NCI-H748 (cell line): ENCODE data around the gene GABRR1.
A peak's percentile ranks its signal among the peaks of the same experiment; 100 is the strongest.

Experiments
- DNase-seq: peaks from one replicate; lab custom pipeline; 2025; ENCODE audit not compliant: unreplicated experiment; lab: John Stamatoyannopoulos, UW

The GABRR1 gene

GRCh38 chr6:89216411-89216810 is 747 bp downstream of the GABRR1 start:
- no peak for DNase-seq

GRCh38 chr6:89215391-89215790 is 1.8 kb downstream of the GABRR1 start:
- no peak for DNase-seq

GRCh38 chr6:89214197-89214596 is 3.0 kb downstream of the GABRR1 start:
- no peak for DNase-seq

GRCh38 chr6:89212472-89212871 is 4.7 kb downstream of the GABRR1 start:
- DNase-seq, result no peak

- no peak for DNase-seq
These were observed 7.7 kb downstream of the GABRR1 start for GRCh38 chr6:89209457-89209856.

- no peak for DNase-seq
These were observed 8.6 kb downstream of the GABRR1 start for GRCh38 chr6:89208551-89208950.

GRCh38 chr6:89205819-89206218 is 11.3 kb downstream of the GABRR1 start:
- no peak for DNase-seq

GRCh38 chr6:89204096-89204495 is 13.1 kb downstream of the GABRR1 start:
- peak; percentile 11 for DNase-seq

- DNase-seq, result no peak
These were observed 16.4 kb downstream of the GABRR1 start for GRCh38 chr6:89200706-89201215.

- DNase-seq, result no peak
These were observed 17.6 kb downstream of the GABRR1 start for GRCh38 chr6:89199579-89199978.

GRCh38 chr6:89198235-89198634 is 18.9 kb downstream of the GABRR1 start:
- DNase-seq, result no peak

- no peak for DNase-seq
These were observed 20.0 kb downstream of the GABRR1 start for GRCh38 chr6:89197141-89197540.

- DNase-seq, result no peak
These were observed 22.6 kb downstream of the GABRR1 start for GRCh38 chr6:89194559-89194958.

- DNase-seq, result no peak
These were observed 26.4 kb downstream of the GABRR1 start for GRCh38 chr6:89190741-89191140.

- DNase-seq, result no peak
These were observed 29.7 kb downstream of the GABRR1 start for GRCh38 chr6:89187504-89187903.

- DNase-seq, result no peak
These were observed 30.4 kb downstream of the GABRR1 start for GRCh38 chr6:89186762-89187161.

- no peak for DNase-seq
These were observed 32.8 kb downstream of the GABRR1 start for GRCh38 chr6:89184344-89184743.

- no peak for DNase-seq
These were observed 33.9 kb downstream of the GABRR1 start for GRCh38 chr6:89183294-89183693.

GRCh38 chr6:89180971-89181370 is 36.2 kb downstream of the GABRR1 start:
- no peak for DNase-seq

GRCh38 chr6:89180112-89180511 is 37.0 kb downstream of the GABRR1 start:
- no peak for DNase-seq

- DNase-seq, result no peak
These were observed 43.5 kb downstream of the GABRR1 start for GRCh38 chr6:89173634-89174033.

- DNase-seq, result no peak
These were observed 45.0 kb downstream of the GABRR1 start for GRCh38 chr6:89172131-89172530.

- no peak for DNase-seq
These were observed 55.1 kb downstream of the GABRR1 start for GRCh38 chr6:89162047-89162371.
